NCI-H2227 (cell line): ENCODE results near the gene KLF3.

Experiments
- DNase-seq: peaks from one replicate; lab custom pipeline; 2025; ENCODE audit not compliant: unreplicated experiment; lab: John Stamatoyannopoulos, UW

The KLF3 gene

DNA sequence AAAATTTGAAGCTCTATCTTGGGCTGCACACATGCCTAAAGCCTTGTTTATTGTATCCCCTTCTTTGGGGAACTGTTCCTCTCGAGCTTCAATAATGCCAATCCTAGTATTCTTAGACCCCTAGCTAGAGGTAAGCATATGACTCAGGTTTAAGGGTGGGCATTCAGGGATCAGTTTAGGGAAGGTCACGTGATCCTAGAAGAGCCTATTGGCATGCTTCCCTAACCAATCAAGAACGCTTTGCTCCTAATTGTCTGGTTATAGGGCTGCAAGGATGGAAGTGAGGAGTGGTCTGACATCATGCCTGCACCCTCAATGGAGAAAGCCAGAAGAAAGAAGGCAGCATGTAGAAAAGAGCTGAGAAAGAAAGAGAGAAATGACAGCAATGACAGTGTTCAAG, 71.9 kb downstream of the KLF3 start:
- DNase-seq = no peak

- no peak for DNase-seq
These were observed 75.2 kb downstream of the KLF3 start for GRCh38 chr4:38738940-38739803.

DNA sequence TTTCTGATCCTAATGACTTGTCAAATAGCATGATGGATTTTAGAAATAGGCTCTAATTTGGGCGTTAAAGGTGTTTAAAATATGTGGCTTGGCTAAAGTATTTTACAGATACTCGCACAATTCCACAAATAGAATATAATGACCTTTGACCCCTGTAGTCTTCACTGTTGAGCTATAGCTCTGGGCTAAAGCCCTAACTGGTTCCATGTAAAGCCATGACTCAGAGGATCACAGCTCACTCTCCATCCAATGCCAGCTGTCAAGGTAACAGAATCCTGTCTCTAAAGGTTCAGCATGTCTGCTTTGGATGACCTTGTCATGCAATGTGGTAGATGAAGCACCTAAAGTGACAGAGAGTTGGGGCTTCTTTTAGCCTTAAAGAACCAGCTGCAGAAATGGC, 76.3 kb downstream of the KLF3 start:
- DNase-seq = no peak

GRCh38 chr4:38743866-38744265, 79.9 kb downstream of the KLF3 start:
- no peak for DNase-seq

GRCh38 chr4:38745881-38746280, 81.9 kb downstream of the KLF3 start:
- no peak for DNase-seq

GRCh38 chr4:38747629-38748028, 83.6 kb downstream of the KLF3 start:
- DNase-seq = no peak

DNA sequence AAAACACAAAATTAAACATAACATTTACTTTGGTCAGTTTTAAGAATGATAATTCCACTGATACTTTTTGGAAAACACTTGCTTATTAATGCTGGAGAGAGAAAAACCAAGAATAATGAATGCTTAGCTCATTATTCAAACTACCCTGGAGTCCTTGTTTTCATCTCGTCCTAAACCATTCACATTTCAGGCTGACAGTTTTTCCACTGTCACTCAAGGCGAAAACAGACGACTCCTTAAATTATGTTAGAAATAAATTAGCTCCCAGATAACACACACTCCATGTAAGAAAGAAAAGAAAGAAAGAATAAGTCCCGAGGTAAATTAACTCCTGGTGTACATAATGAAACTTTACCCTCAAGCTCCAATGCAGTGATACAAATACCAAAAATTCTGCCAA, 85.3 kb downstream of the KLF3 start:
- no peak for DNase-seq
